Activated B cell treated with CpG ODN at 0.5 μM for 24 hours (primary cell): ENCODE results near the gene CTBP1. TPM values are rescaled to one million over a fixed set of nuclear protein-coding genes. Genes with fewer than 3 reads are reported as not detected.

Experiments used
- ATAC-seq: fragments of 200-7000 bp; cut with Tn5 transposase; one replicate; pipeline ENCODE4 v1.10.0; 2021; ENCODE audit warnings: low read depth, mild to moderate bottlenecking, moderate library complexity
- CTCF ChIA-PET: fragments of 350-600 bp; sonication (Branson Sonifier 250); formaldehyde crosslinking; loops from one replicate; lab custom pipeline; 2021; ENCODE audit warnings: antibody characterized with exemption; lab: Charles Lee
- POLR2A ChIA-PET: fragments of 350-600 bp; sonication (Branson Sonifier 250); formaldehyde crosslinking; loops from one replicate; lab custom pipeline; 2021; ENCODE audit warnings: antibody characterized with exemption; lab: Charles Lee
- DNase-seq: peaks from one replicate; pipeline ENCODE4 v3.0.0; 2022
- H3K27ac Mint-ChIP-seq: one replicate; pipeline ENCODE4 v1.8.0; 2020; ENCODE audit warnings: mixed read lengths
- H3K27me3 Mint-ChIP-seq: one replicate; pipeline ENCODE4 v1.8.0; 2021; ENCODE audit warnings: mixed read lengths
- H3K36me3 Mint-ChIP-seq: one replicate; pipeline ENCODE4 v1.8.0; 2021; ENCODE audit warnings: low read depth, mixed read lengths
- H3K4me1 Mint-ChIP-seq: one replicate; pipeline ENCODE4 v1.8.0; 2021; ENCODE audit warnings: mixed read lengths
- H3K4me3 Mint-ChIP-seq: one replicate; pipeline ENCODE4 v1.8.0; 2020; ENCODE audit warnings: mild to moderate bottlenecking, mixed read lengths
- H3K9me3 Mint-ChIP-seq: one replicate; pipeline ENCODE4 v1.8.0; 2020; ENCODE audit warnings: mixed read lengths
- intact Hi-C: fragments of 100-400 bp; cut with micrococcal nuclease; formaldehyde crosslinking; loops from one replicate; pipeline ENCODE4 v1.15.1; 2024
- total RNA-seq: library from RNA; stranded (reverse); gene quantifications from 2 replicates; pipeline ENCODE4 v1.2.3, GENCODE V29; 2022
- TF ChIP-seq, protein P1 (sequence below): fragments of 200-600 bp; IDR thresholded peaks from one replicate; pipeline ENCODE4 v1.8.0; 2022; ENCODE audit warnings: antibody characterized with exemption, mild to moderate bottlenecking

The CTBP1 gene
- total RNA-seq, 1 donor from 2014 or later = 175 TPM

DNA sequence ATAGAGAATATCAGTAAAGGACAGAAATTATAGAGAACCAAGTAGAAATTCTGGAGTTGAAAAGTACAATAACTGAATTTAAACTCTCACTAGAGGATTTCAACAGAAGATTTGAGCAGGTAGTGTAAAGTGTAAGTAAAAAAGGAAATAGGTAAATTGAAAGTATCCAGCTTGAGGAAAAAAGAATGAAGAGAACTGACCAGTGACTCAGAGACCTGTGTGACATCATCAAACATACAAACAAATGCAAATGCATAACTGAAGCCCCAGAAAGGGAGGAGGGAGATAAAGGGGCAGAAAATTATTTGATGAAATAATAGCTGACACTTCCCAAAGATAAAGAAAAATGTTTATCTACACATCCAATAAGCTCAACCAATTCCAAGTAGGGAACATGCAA is 68.3 kb downstream of the CTBP1 start:
- Mint-ChIP-seq H3K4me3 (no peak overlapping the region), H3K27me3 (no peaks in the 10 kb centered on the region), H3K36me3 (peaks cover 5% of the 10 kb centered on the region), H3K27ac (no peak overlapping the region), H3K4me1 (peaks cover 23% of the 10 kb centered on the region), H3K9me3 (peaks cover 13% of the 10 kb centered on the region)
- POLR2A ChIA-PET = no interaction called here
- DNase-seq (no peak), ATAC-seq (no peak)
- TF ChIP-seq, protein P1, sequence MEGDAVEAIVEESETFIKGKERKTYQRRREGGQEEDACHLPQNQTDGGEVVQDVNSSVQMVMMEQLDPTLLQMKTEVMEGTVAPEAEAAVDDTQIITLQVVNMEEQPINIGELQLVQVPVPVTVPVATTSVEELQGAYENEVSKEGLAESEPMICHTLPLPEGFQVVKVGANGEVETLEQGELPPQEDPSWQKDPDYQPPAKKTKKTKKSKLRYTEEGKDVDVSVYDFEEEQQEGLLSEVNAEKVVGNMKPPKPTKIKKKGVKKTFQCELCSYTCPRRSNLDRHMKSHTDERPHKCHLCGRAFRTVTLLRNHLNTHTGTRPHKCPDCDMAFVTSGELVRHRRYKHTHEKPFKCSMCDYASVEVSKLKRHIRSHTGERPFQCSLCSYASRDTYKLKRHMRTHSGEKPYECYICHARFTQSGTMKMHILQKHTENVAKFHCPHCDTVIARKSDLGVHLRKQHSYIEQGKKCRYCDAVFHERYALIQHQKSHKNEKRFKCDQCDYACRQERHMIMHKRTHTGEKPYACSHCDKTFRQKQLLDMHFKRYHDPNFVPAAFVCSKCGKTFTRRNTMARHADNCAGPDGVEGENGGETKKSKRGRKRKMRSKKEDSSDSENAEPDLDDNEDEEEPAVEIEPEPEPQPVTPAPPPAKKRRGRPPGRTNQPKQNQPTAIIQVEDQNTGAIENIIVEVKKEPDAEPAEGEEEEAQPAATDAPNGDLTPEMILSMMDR = no peak
- CTCF ChIA-PET = no interaction called here
- intact Hi-C loops = no loop called here

GRCh38 chr4:1179976-1180375 is 69.0 kb downstream of the CTBP1 start:
- TF ChIP-seq, protein P1 = no peak
- no peak overlapping the region for H3K4me3 Mint-ChIP-seq
- ChIA-PET CTCF (no interaction called here), POLR2A (interaction anchor here (0.6 kb wide), 1 partner anchor 104 kb away, joined by 3 read pairs; no protein-coding TSS in a partner anchor)
- ATAC-seq = no peak
- intact Hi-C loops = no loop called here
- peaks cover 21% of the 10 kb centered on the region for H3K4me1 Mint-ChIP-seq
- H3K27me3 Mint-ChIP-seq = no peaks in the 10 kb centered on the region
- H3K36me3 Mint-ChIP-seq = peaks cover 5% of the 10 kb centered on the region
- no peak overlapping the region for H3K27ac Mint-ChIP-seq
- H3K9me3 Mint-ChIP-seq = peaks cover 13% of the 10 kb centered on the region
- no peak for DNase-seq

DNA sequence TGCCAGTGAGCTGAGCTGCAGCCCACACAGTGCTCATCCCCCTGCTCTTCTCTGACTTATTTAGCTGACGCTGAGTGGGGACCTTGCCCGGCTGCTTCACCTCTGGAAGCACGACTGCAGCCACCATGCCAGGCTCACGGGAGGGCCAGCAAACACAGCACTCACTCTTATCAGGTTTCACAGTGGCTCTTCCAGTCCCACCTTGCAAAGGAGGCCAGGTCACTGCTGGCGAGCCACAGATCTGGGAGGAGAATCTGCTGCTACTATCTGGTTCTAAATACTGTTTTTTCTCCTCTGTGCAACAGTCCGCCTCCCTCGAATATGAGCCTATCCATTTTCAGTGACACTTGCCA is 69.9 kb downstream of the CTBP1 start:
- Mint-ChIP-seq H3K4me1 (peaks cover 12% of the 10 kb centered on the region), H3K36me3 (peaks cover 5% of the 10 kb centered on the region), H3K4me3 (no peak overlapping the region), H3K9me3 (peaks cover 13% of the 10 kb centered on the region), H3K27me3 (no peaks in the 10 kb centered on the region), H3K27ac (no peak overlapping the region)
- intact Hi-C loops = no loop called here
- ChIA-PET CTCF (no interaction called here), POLR2A (no interaction called here)
- DNase-seq (no peak), ATAC-seq (no peak)
- TF ChIP-seq, protein P1 = no peak

- H3K4me3 Mint-ChIP-seq = no peak overlapping the region
- ChIA-PET POLR2A (no interaction called here), CTCF (interaction anchor here (0.6 kb wide), 1 partner anchor 537 kb away, joined by 3 read pairs; no protein-coding TSS in a partner anchor)
- no peaks in the 10 kb centered on the region for H3K27me3 Mint-ChIP-seq
- intact Hi-C loops = no loop called here
- H3K27ac Mint-ChIP-seq = no peak overlapping the region
- H3K9me3 Mint-ChIP-seq = peaks cover 13% of the 10 kb centered on the region
- H3K36me3 Mint-ChIP-seq = peaks cover 5% of the 10 kb centered on the region
- DNase-seq (no peak), ATAC-seq (no peak)
- H3K4me1 Mint-ChIP-seq = peaks cover 6% of the 10 kb centered on the region
- TF ChIP-seq, protein P1 = no peak
Measured at GRCh38 chr4:1178300-1179088, 70.4 kb downstream of the CTBP1 start.

DNA sequence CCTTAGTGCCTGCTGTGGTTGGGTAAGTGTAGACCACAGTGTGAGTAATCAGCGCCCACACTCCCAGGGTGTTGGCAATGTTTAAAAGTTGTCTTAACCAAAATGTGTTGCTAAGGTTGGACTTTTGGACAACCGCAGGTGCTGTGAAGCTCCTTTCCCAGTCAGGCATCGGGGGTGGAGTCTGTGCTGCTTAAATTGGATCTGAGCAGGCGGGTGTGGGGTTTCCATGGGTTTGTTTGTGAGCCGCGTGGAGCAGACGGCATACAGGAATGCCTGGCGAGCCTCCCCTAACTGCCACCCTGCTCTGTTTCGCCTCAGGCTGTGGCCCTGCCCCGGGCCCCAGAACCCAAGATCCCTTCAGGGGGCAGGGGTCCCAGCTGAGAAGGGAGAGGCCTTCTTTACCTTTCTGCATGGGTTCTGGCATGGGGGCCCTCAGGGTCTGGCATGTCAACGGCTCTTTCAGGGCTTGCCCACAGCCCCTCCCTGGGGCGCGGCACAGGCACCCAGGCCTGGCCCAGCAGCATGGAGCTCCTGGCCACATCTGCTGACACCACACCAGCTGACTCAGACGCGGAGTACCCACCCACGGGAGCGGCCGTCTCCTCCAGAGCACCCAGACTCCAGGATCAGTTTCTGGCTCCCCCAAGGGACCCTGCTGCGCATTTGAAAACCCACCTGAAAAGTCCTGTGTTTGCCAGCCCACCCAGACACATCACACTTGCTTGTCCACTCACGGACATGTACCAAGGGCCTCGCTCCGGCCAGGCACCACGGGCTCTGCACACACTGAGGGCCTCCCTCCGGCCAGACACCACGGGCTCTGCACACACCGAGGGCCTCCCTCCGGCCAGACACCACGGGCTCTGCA is 71.4 kb downstream of the CTBP1 start:
- H3K9me3 Mint-ChIP-seq = peaks cover 12% of the 10 kb centered on the region
- H3K27me3 Mint-ChIP-seq = no peaks in the 10 kb centered on the region
- no peak for DNase-seq
- peaks cover 5% of the 10 kb centered on the region for H3K4me1 Mint-ChIP-seq
- TF ChIP-seq, protein P1 = no peak
- ChIA-PET POLR2A (no interaction called here), CTCF (no interaction called here)
- intact Hi-C loops = no loop called here
- no peak overlapping the region for H3K4me3 Mint-ChIP-seq
- H3K27ac Mint-ChIP-seq = no peak overlapping the region
- peaks cover 4% of the 10 kb centered on the region for H3K36me3 Mint-ChIP-seq
- ATAC-seq = no peak
